H1 (cell line): ENCODE measurements around the gene CFD. TPM values are rescaled to one million over a fixed set of nuclear protein-coding genes. Genes with fewer than 3 reads are reported as not detected.

Experiments used
- CTCF ChIA-PET: fragments of 300-600 bp; sonication (Branson Sonifier 250); formaldehyde crosslinking; loops from one replicate; lab custom pipeline; 2021; ENCODE audit not compliant: partially characterized antibody; lab: Charles Lee
- POLR2A ChIA-PET: fragments of 300-600 bp; sonication (Branson Sonifier 250); formaldehyde crosslinking; loops from one replicate; lab custom pipeline; 2021; ENCODE audit warnings: inconsistent platforms; ENCODE audit not compliant: partially characterized antibody; lab: Charles Lee
- DNase-seq, 2 experiments: peaks; one replicate each; pipeline versions ENCODE4 v3.0.0 to v3.0.0-alpha.2; 2010 to 2022; ENCODE audit warnings: low spot score in 2 of 2, low read depth in 1 of 2, mixed read lengths in 1 of 2
- FAIRE-seq: peaks from 2 replicates; lab custom pipeline; 2011; peaks lifted over from hg19 to GRCh38; lab: Jason Lieb, UNC
- H2AFZ ChIP-seq: 2 replicates; pipeline ENCODE4 v1.8.1; 2012; ENCODE audit warnings: low read length, inconsistent platforms
- H2AK5ac ChIP-seq: 2 replicates; pipeline ENCODE4 v1.6.1; 2013; ENCODE audit warnings: low read depth, low read length
- H2BK120ac ChIP-seq: replicated peaks from 2 replicates; pipeline ENCODE3; 2013; ENCODE audit warnings: low read depth, low read length, inconsistent platforms
- H2BK12ac ChIP-seq: 2 replicates; pipeline ENCODE4 v1.6.1; 2013; ENCODE audit warnings: low read depth, low read length
- H2BK15ac ChIP-seq: 2 replicates; pipeline ENCODE4 v1.6.1; 2013; ENCODE audit warnings: low read length
- H2BK20ac ChIP-seq: 2 replicates; pipeline ENCODE4 v1.6.1; 2013; ENCODE audit warnings: low read length
- H2BK5ac ChIP-seq: 2 replicates; pipeline ENCODE4 v1.6.1; 2013; ENCODE audit warnings: low read depth, low read length
- H3K14ac ChIP-seq: 2 replicates; pipeline ENCODE4 v1.6.1; 2013; ENCODE audit warnings: inconsistent platforms; ENCODE audit not compliant: insufficient read length
- H3K18ac ChIP-seq: 2 replicates; pipeline ENCODE4 v1.6.1; 2013; ENCODE audit warnings: low read length; ENCODE audit errors: extremely low read depth
- H3K23ac ChIP-seq: 2 replicates; pipeline ENCODE4 v1.6.1; 2013; ENCODE audit warnings: inconsistent platforms; ENCODE audit not compliant: insufficient read length
- H3K23me2 ChIP-seq: 2 replicates; pipeline ENCODE4 v1.6.1; 2013; ENCODE audit warnings: low read depth, low read length
- H3K27ac ChIP-seq: 2 replicates; pipeline ENCODE4 v1.6.1; 2011; ENCODE audit warnings: low read depth, low read length, inconsistent platforms
- H3K27me3 ChIP-seq, 4 experiments: replicated peaks in 1 of 4; 1 replicate in 1 of 4; 2 replicates in 3 of 4; pipeline versions ENCODE4 v1.6.1 to v1.8.1; 2011 to 2013; ENCODE audit warnings: low read length in 3 of 4, mild to moderate bottlenecking in 3 of 4, inconsistent platforms in 2 of 4, mixed read lengths in 2 of 4, moderate library complexity in 1 of 4; ENCODE audit not compliant: control insufficient read depth in 3 of 4, insufficient read depth in 3 of 4; ENCODE audit errors: extremely low read depth in 1 of 4
- H3K36me3 ChIP-seq, 4 experiments: 2 replicates each; pipeline versions ENCODE4 v1.6.1 to v1.8.1; 2011 to 2013; ENCODE audit warnings: mild to moderate bottlenecking in 4 of 4, low read length in 3 of 4, moderate library complexity in 2 of 4, control low read depth in 1 of 4, inconsistent platforms in 1 of 4; ENCODE audit not compliant: insufficient read depth in 4 of 4, control insufficient read depth in 2 of 4
- H3K4ac ChIP-seq: replicated peaks from 2 replicates; pipeline ENCODE3; 2013; ENCODE audit warnings: low read length, low read depth, mixed read lengths, inconsistent platforms; ENCODE audit not compliant: insufficient read length
- H3K4me1 ChIP-seq, 4 experiments: replicated peaks in 1 of 4; 1 replicate in 1 of 4; 2 replicates in 3 of 4; pipeline versions ENCODE4 v1.6.1 to v1.8.1; 2011 to 2013; ENCODE audit warnings: low read length in 3 of 4, inconsistent platforms in 2 of 4, mixed read lengths in 1 of 4; ENCODE audit not compliant: insufficient read depth in 4 of 4, control insufficient read depth in 3 of 4
- H3K4me2 ChIP-seq, 2 experiments: 2 replicates each; pipeline versions ENCODE4 v1.6.1 to v1.8.1; 2011 to 2013; ENCODE audit warnings: low read depth in 2 of 2, low read length in 2 of 2, control low read depth in 1 of 2, inconsistent platforms in 1 of 2, mild to moderate bottlenecking in 1 of 2; ENCODE audit not compliant: insufficient read depth in 1 of 2
- H3K4me3 ChIP-seq, 4 experiments: fragments of 200-600, 300-600 bp in 1 of 4; sonication (generic), shearing (Covaris generic), sonication (Bioruptor Twin) in 1 of 4; 2 replicates each; pipeline versions ENCODE4 v1.5.1 to v1.8.1; 2011 to 2016; ENCODE audit warnings: low read length in 4 of 4, low read depth in 3 of 4, control low read depth in 2 of 4, inconsistent platforms in 2 of 4, mild to moderate bottlenecking in 2 of 4, mixed read lengths in 1 of 4, moderate library complexity in 1 of 4; ENCODE audit not compliant: insufficient read depth in 2 of 4; ENCODE audit errors: extremely low read depth in 1 of 4
- H3K56ac ChIP-seq: replicated peaks from 2 replicates; pipeline ENCODE3; 2013; ENCODE audit warnings: low read depth, mild to moderate bottlenecking, mixed read lengths, low read length, inconsistent platforms; ENCODE audit not compliant: insufficient read length
- H3K79me1 ChIP-seq: 2 replicates; pipeline ENCODE4 v1.6.1; 2013; ENCODE audit warnings: low read depth, low read length, control low read depth
- H3K79me2 ChIP-seq, 2 experiments: 2 replicates each; pipeline versions ENCODE4 v1.6.1 to v1.8.1; 2012 to 2013; ENCODE audit warnings: low read length in 2 of 2, mild to moderate bottlenecking in 2 of 2, inconsistent platforms in 1 of 2; ENCODE audit not compliant: insufficient read depth in 2 of 2, control insufficient read depth in 1 of 2
- H3K9ac ChIP-seq, 4 experiments: replicated peaks in 1 of 4; 1 replicate in 1 of 4; 2 replicates in 3 of 4; pipeline versions ENCODE4 v1.6.1 to v1.8.1; 2011 to 2013; ENCODE audit warnings: low read depth in 3 of 4, low read length in 3 of 4, control low read depth in 2 of 4, mild to moderate bottlenecking in 2 of 4, moderate library complexity in 2 of 4, inconsistent platforms in 1 of 4; ENCODE audit errors: extremely low read depth in 1 of 4
- H3K9me3 ChIP-seq, 2 experiments: 2 replicates each; pipeline versions ENCODE4 v1.6.1 to v1.8.1; 2012 to 2013; ENCODE audit warnings: mild to moderate bottlenecking in 2 of 2, moderate library complexity in 2 of 2, control low read depth in 1 of 2, inconsistent platforms in 1 of 2, low read depth in 1 of 2, low read length in 1 of 2, mixed read lengths in 1 of 2; ENCODE audit not compliant: insufficient read depth in 2 of 2
- H4K20me1 ChIP-seq, 2 experiments: replicated peaks in 1 of 2; 2 replicates each; pipeline versions ENCODE3 to v1.8.1; 2011 to 2013; ENCODE audit warnings: inconsistent platforms in 2 of 2, low read length in 2 of 2, mild to moderate bottlenecking in 1 of 2; ENCODE audit not compliant: insufficient read depth in 2 of 2, control insufficient read depth in 1 of 2
- H4K5ac ChIP-seq: 2 replicates; pipeline ENCODE4 v1.6.1; 2013; ENCODE audit warnings: low read length, low read depth, mixed read lengths, inconsistent platforms; ENCODE audit not compliant: insufficient read length
- H4K8ac ChIP-seq: 2 replicates; pipeline ENCODE4 v1.8.0; 2013; ENCODE audit warnings: mild to moderate bottlenecking, moderate library complexity, low read length, inconsistent platforms; ENCODE audit not compliant: insufficient read depth; ENCODE audit errors: extremely low read depth
- H4K91ac ChIP-seq: replicated peaks from 2 replicates; pipeline ENCODE3; 2013; ENCODE audit warnings: low read length, mixed read lengths, inconsistent platforms; ENCODE audit not compliant: insufficient read length
- CHD1 ChIP-seq: IDR thresholded peaks from 2 replicates; pipeline ENCODE4 v1.6.1; 2012; ENCODE audit warnings: low read depth, low read length, improper control_type of control experiment
- MAFK ChIP-seq: IDR thresholded peaks from 2 replicates; pipeline ENCODE4 v1.6.1; 2012; ENCODE audit warnings: low read depth, mild to moderate bottlenecking, improper control_type of control experiment, low read length
- RBBP5 ChIP-seq: IDR thresholded peaks from 2 replicates; pipeline ENCODE4 v1.7.1; 2012; ENCODE audit warnings: low read depth, mild to moderate bottlenecking, inconsistent platforms, low read length, moderate library complexity, borderline replicate concordance
- RNF2 ChIP-seq: fragments of 200-900, 300-1000 bp; sonication (generic); IDR thresholded peaks from 2 replicates; pipeline ENCODE4 v1.7.1; 2016; ENCODE audit warnings: borderline replicate concordance, low read depth, mild to moderate bottlenecking, antibody characterized with exemption, low read length; ENCODE audit not compliant: poor library complexity, severe bottlenecking; ENCODE audit errors: missing control alignments
- SIRT6 ChIP-seq: IDR thresholded peaks from one replicate; pipeline ENCODE4 v1.7.1; 2012; ENCODE audit warnings: low read length, inconsistent platforms
- SP4 ChIP-seq: IDR thresholded peaks from 2 replicates; pipeline ENCODE4 v1.6.1; 2012; ENCODE audit warnings: low read length, inconsistent platforms
- ZNF274 ChIP-seq: IDR thresholded peaks from 2 replicates; pipeline ENCODE4 v1.7.0; 2012; ENCODE audit warnings: low read length, borderline replicate concordance; ENCODE audit errors: extremely low read depth
- WGBS, 2 experiments: shearing (Covaris generic) in 1 of 2; methylation state at CpG; one replicate each; pipeline versions ENCODE4 v1.1.6 to v1.1.7; 2013 to 2015; ENCODE audit warnings: low lambda C conversion rate in 2 of 2, mixed read lengths in 2 of 2, inconsistent platforms in 1 of 2, low coverage in 1 of 2, missing lambda C conversion rate in 1 of 2; ENCODE audit not compliant: insufficient replicate concordance in 2 of 2, insufficient coverage in 1 of 2, insufficient read length in 1 of 2; ENCODE audit errors: extremely low coverage in 1 of 2, missing lambda C conversion rate in 1 of 2; 5-methylcytosine and 5-hydroxymethylcytosine counted together
- polyA plus RNA-seq, 7 experiments: library from polyadenylated mRNA; depleted of rRNA in 3 of 7; stranded (reverse) in 5 of 7; unstranded in 2 of 7; fragments of >200 nt in 5 of 7; fragments of 200-250 nt in 2 of 7; gene quantifications; 1 replicate in 5 of 7; 2 replicates in 1 of 7; 4 replicates in 1 of 7; pipeline versions ENCODE4 v1.2.1 to v1.2.3, GENCODE V29; 2011 to 2013; ENCODE audit warnings: missing spikeins in 2 of 7, mixed read lengths in 2 of 7
- total RNA-seq: library from RNA; stranded (reverse); fragmentation: NEBNext Ultra II Directional; extraction: Animal tissue kit (Norgen Biotek cat#: 25700); gene quantifications from 2 replicates; pipeline ENCODE4 v1.2.1, GENCODE V29; 2021

Gene CFD
- total and polyA plus RNA-seq, 2 of the 8 experiments (the other 6 are each of a cell fraction or from before 2014, with no cell fraction given), result 1.7 to 2.8 TPM

GRCh38 chr19:903266-903797 lies 43.9 kb downstream of the CFD start:
- Histone ChIP-seq H2BK5ac (no peak overlapping the region), H3K14ac (no peak overlapping the region), H3K56ac (no peak overlapping the region), H2AFZ (no peak overlapping the region), H3K79me1 (peaks cover 7% of the 10 kb centered on the region), H3K9me3 (no peaks in the 10 kb centered on the region), H3K4me1 (peaks cover 0 to 10% (median 4%) of the 10 kb centered on the region in 4 experiments; a peak in 4 of 7 replicates), H2BK12ac (no peak overlapping the region), H3K4ac (no peak overlapping the region), H2BK20ac (no peak overlapping the region), H4K91ac (no peak overlapping the region), H3K4me2 (no peak overlapping the region), H3K18ac (no peak overlapping the region), H3K27ac (no peak overlapping the region), H4K8ac (no peak overlapping the region), H2AK5ac (no peak overlapping the region), H3K23ac (no peak overlapping the region), H3K4me3 (no peak overlapping the region), H3K79me2 (peaks cover 0 to 26% of the 10 kb centered on the region in 2 experiments; a peak in 2 of 4 replicates), H3K36me3 (peaks cover 0 to 11% (median 2%) of the 10 kb centered on the region in 4 experiments; a peak in 2 of 8 replicates), H3K9ac (no peak overlapping the region), H3K23me2 (peaks cover 3% of the 10 kb centered on the region; the same call in 1 of the 2 replicates), H3K27me3 (no peaks in the 10 kb centered on the region), H4K20me1 (peaks cover 13 to 33% of the 10 kb centered on the region in 2 experiments), H2BK15ac (no peak overlapping the region), H4K5ac (no peak overlapping the region), H2BK120ac (no peak overlapping the region)
- WGBS, 2 experiments, result 91% methylated on average over 28 of the region's 32 CpGs; no CpG with 5 or more reads in 1 of the 2 experiments
- no peak for FAIRE-seq
- TF ChIP-seq RBBP5 (no peak), SP4 (no peak), RNF2 (no peak), CHD1 (no peak), SIRT6 (no peak), MAFK (no peak), ZNF274 (no peak)
- ChIA-PET POLR2A (interaction anchor here (0.6 to 1.4 kb wide), 8 partner anchors 8 to 124 kb away, joined by 3 to 5 read pairs (median 4); partner anchors contain the start of genes PTBP1 and WDR18), CTCF (interaction anchor here (0.7 to 2.2 kb wide), 6 partner anchors 10 to 133 kb away, joined by 3 to 8 read pairs (median 5); partner anchors contain the start of genes KISS1R, MED16 and RNU6-9)
- DNase-seq, result no peak
